ENCODE results near the gene NALF2. TPM values are rescaled to one million over a fixed set of nuclear protein-coding genes. Genes with fewer than 3 reads are reported as not detected.

The NALF2 gene
- total RNA-seq, 1 experiment from 2014 or later = 0.41 TPM

Other genes with a start within 250 kb of the NALF2 start
- not detected in 2 replicates for gene EDA, start 111.8 kb downstream of the NALF2 start, total RNA-seq (2014; rRNA removed; shearing (Covaris generic); ENCODE audit: low replicate concordance)

Measured in Karpas-422 (cell line).